ENCODE data around the gene TKTL1. TPM values are rescaled to one million over a fixed set of nuclear protein-coding genes. Genes with fewer than 3 reads are reported as not detected.
A peak's percentile ranks its signal among the peaks of the same experiment; 100 is the strongest.
"Not testable (repeated sequence)": the region's sequence is repeated elsewhere in the genome, so short reads cannot be mapped to it uniquely, and the experiment has no call there.

The TKTL1 gene
- not detected for total RNA-seq (2021; ENCODE audit: unreplicated experiment)
- not detected for polyA plus RNA-seq (2012; ENCODE audit: insufficient read length)
- Bru-seq, nascent RNA: percentile 3 among the genes with signal in this experiment
- BruChase-seq, experiment 1, labeled RNA remaining after a 2-hour chase: not detected
- not detected for BruChase-seq, experiment 2, labeled RNA remaining after a 6-hour chase
- long read RNA-seq: 0 reads

- DNase-seq (ENCODE audit: low read depth, low spot score): no peak
- ChIA-PET POLR2A (no interaction called here), CTCF (no interaction called here)
- BruUV-seq (replicated peaks): no TSS peak
- H3K9me3 ChIP-seq (ENCODE audit: control insufficient read depth, insufficient read depth, low read depth, low read length): no peaks in the 10 kb centered on the region
- TF ChIP-seq REST (IDR thresholded peaks at IDR 0.05; ENCODE audit: insufficient read depth in 1 of 2, low read depth in 2 of 2, low read length in 1 of 2) (no peak), TCF7L2 (IDR thresholded peaks at IDR 0.05; ENCODE audit: low read depth, low read length) (no peak), CTCF (IDR thresholded peaks at IDR 0.05) (no peak), SIN3A (IDR thresholded peaks at IDR 0.05; ENCODE audit: borderline replicate concordance, insufficient read depth, low read depth, low read length) (no peak), POLR2AphosphoS5 (IDR thresholded peaks at IDR 0.05; ENCODE audit: low read depth, low read length) (no peak)
- H3K4me3 ChIP-seq (ENCODE audit: low read depth in 2 of 2, low read length in 2 of 2): no peak within 1 kb of the TSS
- no peaks in the 10 kb centered on the region for H3K27me3 ChIP-seq (ENCODE audit: control insufficient read depth, insufficient read depth, low read length)
- in situ Hi-C loops (cut with HindIII; ENCODE audit: low pct_unique_long_range_greater_than_20kb, low sequenced_read_pairs) (no loop called here), intact Hi-C loops (cut with micrococcal nuclease; ENCODE audit: unreplicated experiment) (no loop called here)
- H3K27ac ChIP-seq (ENCODE audit: low read length): no peak within 1 kb of the TSS
- no peaks in the 10 kb centered on the region for H3K36me3 ChIP-seq (ENCODE audit: control insufficient read depth, insufficient read depth, low read length)
- ATAC-seq: no peak
- H3K4me1 ChIP-seq (ENCODE audit: control insufficient read depth, insufficient read depth, low read length): no peaks in the 10 kb centered on the region
Measured at GRCh38 chrX:154295664-154296310, at the start of gene TKTL1. Gene TKTL1, plus strand, starts transcription at chrX:154295795. Its CDS starts 65 bp downstream, at chrX:154295860.

- H3K27me3 ChIP-seq (ENCODE audit: control insufficient read depth, insufficient read depth, low read length); H3K4me3 ChIP-seq (ENCODE audit: low read depth in 2 of 2, low read length in 2 of 2); CTCF ChIA-PET; in situ Hi-C loops (cut with HindIII; ENCODE audit: low pct_unique_long_range_greater_than_20kb, low sequenced_read_pairs); POLR2A ChIA-PET; H3K9me3 ChIP-seq (ENCODE audit: control insufficient read depth, insufficient read depth, low read depth, low read length); DNase-seq (ENCODE audit: low read depth, low spot score); intact Hi-C loops (cut with micrococcal nuclease; ENCODE audit: unreplicated experiment); H3K36me3 ChIP-seq (ENCODE audit: control insufficient read depth, insufficient read depth, low read length); H3K4me1 ChIP-seq (ENCODE audit: control insufficient read depth, insufficient read depth, low read length); BruUV-seq (replicated peaks); H3K27ac ChIP-seq (ENCODE audit: low read length): not testable (repeated sequence)
- ATAC-seq: peak; percentile 79
Measured at GRCh38 chrX:154247377-154248045, 48.1 kb upstream of the TKTL1 start.

- CTCF ChIA-PET; POLR2A ChIA-PET; H3K9me3 ChIP-seq (ENCODE audit: control insufficient read depth, insufficient read depth, low read depth, low read length); DNase-seq (ENCODE audit: low read depth, low spot score); H3K36me3 ChIP-seq (ENCODE audit: control insufficient read depth, insufficient read depth, low read length); H3K4me3 ChIP-seq (ENCODE audit: low read depth in 2 of 2, low read length in 2 of 2); ATAC-seq; in situ Hi-C loops (cut with HindIII; ENCODE audit: low pct_unique_long_range_greater_than_20kb, low sequenced_read_pairs); BruUV-seq (replicated peaks); H3K4me1 ChIP-seq (ENCODE audit: control insufficient read depth, insufficient read depth, low read length); H3K27me3 ChIP-seq (ENCODE audit: control insufficient read depth, insufficient read depth, low read length); intact Hi-C loops (cut with micrococcal nuclease; ENCODE audit: unreplicated experiment); H3K27ac ChIP-seq (ENCODE audit: low read length): not testable (repeated sequence)
Measured at GRCh38 chrX:154248076-154248475, 47.5 kb upstream of the TKTL1 start.

- H3K9me3 ChIP-seq (ENCODE audit: control insufficient read depth, insufficient read depth, low read depth, low read length); H3K27ac ChIP-seq (ENCODE audit: low read length); DNase-seq (ENCODE audit: low read depth, low spot score); POLR2A ChIA-PET; H3K27me3 ChIP-seq (ENCODE audit: control insufficient read depth, insufficient read depth, low read length); intact Hi-C loops (cut with micrococcal nuclease; ENCODE audit: unreplicated experiment); H3K4me1 ChIP-seq (ENCODE audit: control insufficient read depth, insufficient read depth, low read length); BruUV-seq (replicated peaks); CTCF ChIA-PET; ATAC-seq; H3K4me3 ChIP-seq (ENCODE audit: low read depth in 2 of 2, low read length in 2 of 2); H3K36me3 ChIP-seq (ENCODE audit: control insufficient read depth, insufficient read depth, low read length); in situ Hi-C loops (cut with HindIII; ENCODE audit: low pct_unique_long_range_greater_than_20kb, low sequenced_read_pairs): not testable (repeated sequence)
Measured at GRCh38 chrX:154257282-154257681, 38.3 kb upstream of the TKTL1 start, which contains the start of gene OPN1MW3. Gene OPN1MW3, plus strand, starts transcription at chrX:154257582. Its CDS starts 38 bp downstream, at chrX:154257620.

- intact Hi-C loops (cut with micrococcal nuclease; ENCODE audit: unreplicated experiment); POLR2A ChIA-PET; in situ Hi-C loops (cut with HindIII; ENCODE audit: low pct_unique_long_range_greater_than_20kb, low sequenced_read_pairs); H3K4me3 ChIP-seq (ENCODE audit: low read depth in 2 of 2, low read length in 2 of 2); H3K27me3 ChIP-seq (ENCODE audit: control insufficient read depth, insufficient read depth, low read length); H3K9me3 ChIP-seq (ENCODE audit: control insufficient read depth, insufficient read depth, low read depth, low read length); H3K27ac ChIP-seq (ENCODE audit: low read length); DNase-seq (ENCODE audit: low read depth, low spot score); H3K4me1 ChIP-seq (ENCODE audit: control insufficient read depth, insufficient read depth, low read length); BruUV-seq (replicated peaks); ATAC-seq; H3K36me3 ChIP-seq (ENCODE audit: control insufficient read depth, insufficient read depth, low read length); CTCF ChIA-PET: not testable (repeated sequence)
Measured at GRCh38 chrX:154258711-154259110, 36.9 kb upstream of the TKTL1 start.

All from Panc1 (cell line).